Gastroesophageal sphincter (tissue), 4 donors: ENCODE results near the gene TNNC1. TPM values are rescaled to one million over a fixed set of nuclear protein-coding genes. Genes with fewer than 3 reads are reported as not detected.

ENCODE experiments used
- ATAC-seq: fragments of 150-250 bp; one replicate; pipeline ENCODE4 v1.9.1; 2016; ENCODE audit warnings: mild to moderate bottlenecking, moderate library complexity
- H3K27ac ChIP-seq, 4 donors: fragments of 200-600 bp; sonication (generic) in 3 of 4; 1 replicate in 3 of 4; 2 replicates in 1 of 4; pipeline ENCODE4 v1.5.1; 2016 to 2019
- H3K27me3 ChIP-seq: fragments of 200-600 bp; sonication (generic); one replicate; pipeline ENCODE4 v1.5.1; 2019
- H3K36me3 ChIP-seq, 2 donors: fragments of 200-600 bp; sonication (generic); one replicate each; pipeline ENCODE4 v1.5.1; 2019; ENCODE audit warnings: control low read depth in 1 of 2
- H3K4me1 ChIP-seq, 3 donors: fragments of 200-600 bp; sonication (generic); 1 replicate in 2 of 3; 2 replicates in 1 of 3; pipeline ENCODE4 v1.5.1; 2016 to 2019; ENCODE audit warnings: control low read depth in 2 of 3
- H3K4me3 ChIP-seq, 2 donors: fragments of 200-600 bp; sonication (generic); one replicate each; pipeline ENCODE4 v1.5.1; 2019; ENCODE audit warnings: mild to moderate bottlenecking in 1 of 2, moderate library complexity in 1 of 2
- H3K9me3 ChIP-seq, 3 donors: fragments of 200-600 bp; sonication (generic); one replicate each; pipeline ENCODE4 v1.5.1; 2017 to 2019; ENCODE audit warnings: control low read depth in 2 of 3
- EP300 ChIP-seq: sonication (generic); formaldehyde crosslinking; IDR thresholded peaks from one replicate; pipeline ENCODE4 v1.6.1; 2017; ENCODE audit warnings: antibody characterized with exemption, mild to moderate bottlenecking
- POLR2A ChIP-seq, 2 donors: fragments of 450-650 bp; IDR thresholded peaks; one replicate each; pipeline ENCODE4 v1.6.1; 2017; ENCODE audit warnings: antibody characterized with exemption in 2 of 2, mild to moderate bottlenecking in 2 of 2, moderate library complexity in 1 of 2
- POLR2AphosphoS5 ChIP-seq: sonication (generic); formaldehyde crosslinking; IDR thresholded peaks from one replicate; pipeline ENCODE4 v1.6.1; 2017; ENCODE audit warnings: antibody characterized with exemption
- WGBS, 2 donors: methylation state at CpG; one replicate each; pipeline ENCODE4 v1.1.5; 2018; ENCODE audit warnings: low coverage in 1 of 2; 5-methylcytosine and 5-hydroxymethylcytosine counted together
- total RNA-seq, 4 donors: library from RNA; depleted of rRNA; stranded (reverse); fragments of >200 nt; gene quantifications; one replicate each; pipeline ENCODE4 v1.1.0, GENCODE V29; 2016
- TF ChIP-seq, protein P1 (sequence below), 4 experiments: fragments of 200-600 bp in 2 of 4; fragments of 450-650 bp in 2 of 4; sonication (generic) in 1 of 4; IDR thresholded peaks; one replicate each; pipeline ENCODE4 v1.5.1; 2017 to 2019; ENCODE audit warnings: antibody characterized with exemption in 4 of 4, mild to moderate bottlenecking in 2 of 4, moderate library complexity in 2 of 4

Gene TNNC1
- total RNA-seq, 4 donors from 2014 or later, result 1.9 to 4.6 (median 2.4) TPM; not detected in 1

DNA sequence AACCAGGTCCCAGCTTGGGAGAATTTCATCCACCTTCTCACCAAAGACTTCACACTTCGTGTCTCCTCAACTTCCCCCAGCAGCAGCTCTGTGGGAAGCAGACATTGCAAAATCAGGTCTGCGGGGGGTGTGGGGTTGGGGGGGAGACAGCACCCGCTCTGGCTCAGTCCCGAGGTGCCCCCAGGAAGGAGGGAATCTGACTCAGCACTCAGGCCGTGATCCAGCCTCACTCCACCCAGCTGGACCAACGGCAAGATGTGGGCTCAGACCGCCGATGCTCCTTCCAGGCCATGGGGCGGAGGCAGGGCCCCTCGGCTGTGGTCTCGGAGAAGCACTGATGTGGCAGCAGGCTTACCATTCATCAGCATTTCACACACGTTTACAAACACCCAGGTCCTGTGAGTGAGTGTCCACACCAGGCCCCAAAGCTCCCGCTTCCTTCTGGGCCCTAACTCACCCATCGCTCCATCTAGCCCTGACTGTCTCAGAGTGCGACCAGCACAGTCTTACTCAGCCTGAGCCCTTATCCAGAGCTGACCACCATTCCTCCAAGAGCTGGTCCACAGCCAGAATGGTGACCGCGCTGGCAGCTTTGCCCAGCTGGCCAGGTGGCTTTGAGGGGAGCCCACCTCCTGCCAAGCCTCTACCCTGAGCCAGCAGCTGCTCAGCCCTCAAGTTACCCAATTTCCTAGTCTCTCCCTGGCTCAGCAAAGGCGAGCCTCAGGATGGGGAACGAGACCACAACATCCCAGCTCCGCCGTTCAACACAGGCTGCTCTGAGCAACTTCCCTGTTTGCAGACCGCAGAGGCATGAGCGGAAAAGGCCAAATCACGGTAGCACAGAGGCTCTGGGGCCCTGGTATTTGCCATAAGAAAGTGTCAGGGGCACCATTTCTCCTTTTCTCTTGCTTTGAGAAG lies 44.6 kb upstream of the TNNC1 start:
- no peaks in the 10 kb centered on the region for H3K27me3 ChIP-seq
- no peaks in the 10 kb centered on the region for H3K9me3 ChIP-seq
- ATAC-seq, result peak; percentile 37
- TF ChIP-seq, protein P1, sequence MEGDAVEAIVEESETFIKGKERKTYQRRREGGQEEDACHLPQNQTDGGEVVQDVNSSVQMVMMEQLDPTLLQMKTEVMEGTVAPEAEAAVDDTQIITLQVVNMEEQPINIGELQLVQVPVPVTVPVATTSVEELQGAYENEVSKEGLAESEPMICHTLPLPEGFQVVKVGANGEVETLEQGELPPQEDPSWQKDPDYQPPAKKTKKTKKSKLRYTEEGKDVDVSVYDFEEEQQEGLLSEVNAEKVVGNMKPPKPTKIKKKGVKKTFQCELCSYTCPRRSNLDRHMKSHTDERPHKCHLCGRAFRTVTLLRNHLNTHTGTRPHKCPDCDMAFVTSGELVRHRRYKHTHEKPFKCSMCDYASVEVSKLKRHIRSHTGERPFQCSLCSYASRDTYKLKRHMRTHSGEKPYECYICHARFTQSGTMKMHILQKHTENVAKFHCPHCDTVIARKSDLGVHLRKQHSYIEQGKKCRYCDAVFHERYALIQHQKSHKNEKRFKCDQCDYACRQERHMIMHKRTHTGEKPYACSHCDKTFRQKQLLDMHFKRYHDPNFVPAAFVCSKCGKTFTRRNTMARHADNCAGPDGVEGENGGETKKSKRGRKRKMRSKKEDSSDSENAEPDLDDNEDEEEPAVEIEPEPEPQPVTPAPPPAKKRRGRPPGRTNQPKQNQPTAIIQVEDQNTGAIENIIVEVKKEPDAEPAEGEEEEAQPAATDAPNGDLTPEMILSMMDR (IDR thresholded peaks at IDR 0.05), result no peak
- TF ChIP-seq POLR2A (IDR thresholded peaks at IDR 0.05) (no peak), EP300 (no peak), POLR2AphosphoS5 (no peak)
- no peak overlapping the region for H3K4me3 ChIP-seq
- WGBS, 2 donors, result 92% methylated on average over 4 of the region's 24 CpGs; no CpG with 5 or more reads in 1 of the 2 donors
- peaks cover 0 to 12% of the 10 kb centered on the region in 2 donors for H3K36me3 ChIP-seq
- peaks cover 0 to 35% (median under 1%) of the 10 kb centered on the region in 3 donors for H3K4me1 ChIP-seq
- H3K27ac ChIP-seq, result peak overlapping the region in 2 of 4 donors; percentile 31 to 41

DNA sequence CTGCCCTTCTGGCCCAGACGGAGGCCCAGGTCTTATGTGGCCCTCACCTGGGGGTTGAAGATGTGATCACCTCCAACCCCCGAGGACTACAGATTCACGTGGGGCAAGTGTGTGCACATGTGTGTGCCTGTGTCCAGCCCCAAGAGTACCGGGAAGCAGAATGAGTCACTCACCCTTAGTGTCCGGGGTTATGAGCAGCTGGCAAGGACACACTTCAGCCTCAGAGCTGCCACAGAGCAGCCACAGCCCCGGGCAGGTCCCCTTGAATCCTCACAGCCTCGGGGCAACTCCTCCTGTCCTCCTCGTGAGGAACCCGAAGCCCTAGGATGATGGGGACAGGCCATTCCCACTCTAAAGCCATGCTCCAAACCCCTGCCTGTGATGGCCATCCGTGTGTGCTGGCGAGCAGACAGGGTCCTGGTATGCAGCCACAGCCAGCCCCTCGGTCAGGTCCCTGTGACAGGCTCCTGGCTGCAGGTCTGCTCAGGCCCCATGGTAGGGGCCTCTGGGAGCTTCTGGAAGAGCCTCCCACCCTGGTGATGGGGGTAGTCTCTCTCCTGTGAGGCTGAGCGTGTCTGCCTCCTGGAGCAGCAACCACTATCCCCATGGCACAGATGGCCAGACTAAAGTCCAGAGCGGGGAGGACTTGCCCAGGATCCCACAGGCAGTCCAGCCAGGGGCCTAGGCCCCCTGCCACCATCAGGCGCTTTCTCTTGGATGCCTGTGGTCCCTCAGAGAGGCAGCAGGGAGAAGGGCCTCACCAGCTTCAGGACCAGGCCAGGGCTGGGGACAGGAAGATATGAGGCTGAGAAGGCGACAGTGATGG lies 42.1 kb upstream of the TNNC1 start:
- Histone ChIP-seq H3K27ac (peak overlapping the region in 3 of 4 donors; percentile 69 to 78 (median 76)), H3K4me3 (peak overlapping the region; percentile 13 to 46), H3K36me3 (peaks cover 0 to 30% of the 10 kb centered on the region in 2 donors), H3K4me1 (peaks cover 0 to 59% (median 6%) of the 10 kb centered on the region in 3 donors), H3K9me3 (no peaks in the 10 kb centered on the region), H3K27me3 (no peaks in the 10 kb centered on the region)
- TF ChIP-seq EP300 (no peak), POLR2AphosphoS5 (peak; percentile 53), POLR2A (IDR thresholded peaks at IDR 0.05) (peak in 1 of 2 donors; percentile 10)
- TF ChIP-seq, protein P1 (IDR thresholded peaks at IDR 0.05), result no peak
- no CpG with 5 or more reads among the region's 16 CpGs for WGBS, 2 donors
- peak; percentile 52 for ATAC-seq

GRCh38 chr3:52494886-52495495 lies 41.1 kb upstream of the TNNC1 start, which contains the start of gene STAB1:
TSS of gene STAB1 (plus strand) at chr3:52495338. CDS start at chr3:52495414, 76 bp downstream.
- Histone ChIP-seq H3K4me3 (peak within 1 kb of the TSS; percentile 13 to 46), H3K4me1 (peaks cover 0 to 67% (median 6%) of the 10 kb centered on the region in 3 donors), H3K27me3 (no peaks in the 10 kb centered on the region), H3K27ac (peak within 1 kb of the TSS in 3 of 4 donors; percentile 69 to 78 (median 76)), H3K9me3 (no peaks in the 10 kb centered on the region), H3K36me3 (peaks cover 0 to 40% of the 10 kb centered on the region in 2 donors)
- TF ChIP-seq POLR2AphosphoS5 (peak; percentile 38), EP300 (no peak), POLR2A (IDR thresholded peaks at IDR 0.05) (peak in 1 of 2 donors; percentile 25)
- TF ChIP-seq, protein P1 (IDR thresholded peaks at IDR 0.05), result no peak
- ATAC-seq, result peak; percentile 56
- 43% methylated on average over 6 of the region's 25 CpGs; no CpG with 5 or more reads in 1 of the 2 donors for WGBS, 2 donors

GRCh38 chr3:52494445-52494844 lies 40.6 kb upstream of the TNNC1 start:
- H3K9me3 ChIP-seq, result no peaks in the 10 kb centered on the region
- H3K27ac ChIP-seq, result peak overlapping the region in 3 of 4 donors; percentile 69 to 78 (median 76)
- peaks cover 0 to 45% of the 10 kb centered on the region in 2 donors for H3K36me3 ChIP-seq
- ATAC-seq, result no peak
- WGBS, 2 donors, result 79 to 100% methylated on average over 2 of the region's 7 CpGs
- H3K4me1 ChIP-seq, result peaks cover 0 to 72% (median 6%) of the 10 kb centered on the region in 3 donors
- H3K4me3 ChIP-seq, result peak overlapping the region in 1 of 2 donors; percentile 46
- H3K27me3 ChIP-seq, result no peaks in the 10 kb centered on the region
- no peak for TF ChIP-seq EP300
- no peak for TF ChIP-seq POLR2A (IDR thresholded peaks at IDR 0.05)
- TF ChIP-seq, protein P1 (IDR thresholded peaks at IDR 0.05), result no peak
